Vagina (tissue), 2 donors: Measurements from ENCODE around the gene PPP6R2. TPM values are rescaled to one million over a fixed set of nuclear protein-coding genes. Genes with fewer than 3 reads are reported as not detected.
A peak's percentile ranks its signal among the peaks of the same experiment; 100 is the strongest.

ENCODE experiments used
- DNase-seq, 2 donors: peaks; one replicate each; pipeline ENCODE4 v3.0.0-alpha.2; 2017; ENCODE audit errors: extremely low spot score in 2 of 2
- H3K27ac ChIP-seq: fragments of 200-600 bp; sonication (generic); one replicate; pipeline ENCODE4 v1.5.1; 2019
- H3K27me3 ChIP-seq: fragments of 200-600 bp; sonication (generic); one replicate; pipeline ENCODE4 v1.5.1; 2019
- H3K36me3 ChIP-seq, 2 donors: fragments of 200-600 bp; sonication (generic); one replicate each; pipeline ENCODE4 v1.5.1; 2017 to 2019
- H3K4me1 ChIP-seq: fragments of 200-600 bp; sonication (generic); one replicate; pipeline ENCODE4 v1.5.1; 2019
- H3K4me3 ChIP-seq, 2 donors: fragments of 200-600 bp; sonication (generic); 1 replicate in 1 of 2; 2 replicates in 1 of 2; pipeline ENCODE4 v1.5.1; 2016 to 2019
- H3K9me3 ChIP-seq: fragments of 200-600 bp; sonication (generic); one replicate; pipeline ENCODE4 v1.5.1; 2019
- POLR2A ChIP-seq, 2 donors: fragments of 450-650 bp; IDR thresholded peaks; one replicate each; pipeline ENCODE4 v1.6.1; 2017; ENCODE audit warnings: antibody characterized with exemption in 2 of 2, mild to moderate bottlenecking in 2 of 2, moderate library complexity in 2 of 2
- POLR2AphosphoS5 ChIP-seq, 2 donors: sonication (generic); formaldehyde crosslinking; IDR thresholded peaks; one replicate each; pipeline ENCODE4 v1.9.0; 2017; ENCODE audit warnings: antibody characterized with exemption in 2 of 2, mild to moderate bottlenecking in 2 of 2, low read depth in 1 of 2; ENCODE audit not compliant: insufficient read depth in 1 of 2
- intact Hi-C: fragments of 100-400 bp; cut with DNase I; formaldehyde crosslinking; loops from one replicate; pipeline ENCODE4 v1.15.1; 2023
- total RNA-seq: library from RNA; depleted of rRNA; stranded (reverse); fragments of >200 nt; gene quantifications from one replicate; pipeline ENCODE4 v1.2.3, GENCODE V29; 2016
- TF ChIP-seq, protein P1 (sequence below), 3 experiments: fragments of 450-650 bp in 2 of 3; fragments of 200-600 bp in 1 of 3; sonication (generic) in 1 of 3; IDR thresholded peaks; one replicate each; pipeline ENCODE4 v1.5.1; 2017 to 2019; ENCODE audit warnings: antibody characterized with exemption in 3 of 3, mild to moderate bottlenecking in 2 of 3, moderate library complexity in 2 of 3

PPP6R2 gene
- total RNA-seq, 1 donor from 2014 or later: 49.1 TPM

DNA sequence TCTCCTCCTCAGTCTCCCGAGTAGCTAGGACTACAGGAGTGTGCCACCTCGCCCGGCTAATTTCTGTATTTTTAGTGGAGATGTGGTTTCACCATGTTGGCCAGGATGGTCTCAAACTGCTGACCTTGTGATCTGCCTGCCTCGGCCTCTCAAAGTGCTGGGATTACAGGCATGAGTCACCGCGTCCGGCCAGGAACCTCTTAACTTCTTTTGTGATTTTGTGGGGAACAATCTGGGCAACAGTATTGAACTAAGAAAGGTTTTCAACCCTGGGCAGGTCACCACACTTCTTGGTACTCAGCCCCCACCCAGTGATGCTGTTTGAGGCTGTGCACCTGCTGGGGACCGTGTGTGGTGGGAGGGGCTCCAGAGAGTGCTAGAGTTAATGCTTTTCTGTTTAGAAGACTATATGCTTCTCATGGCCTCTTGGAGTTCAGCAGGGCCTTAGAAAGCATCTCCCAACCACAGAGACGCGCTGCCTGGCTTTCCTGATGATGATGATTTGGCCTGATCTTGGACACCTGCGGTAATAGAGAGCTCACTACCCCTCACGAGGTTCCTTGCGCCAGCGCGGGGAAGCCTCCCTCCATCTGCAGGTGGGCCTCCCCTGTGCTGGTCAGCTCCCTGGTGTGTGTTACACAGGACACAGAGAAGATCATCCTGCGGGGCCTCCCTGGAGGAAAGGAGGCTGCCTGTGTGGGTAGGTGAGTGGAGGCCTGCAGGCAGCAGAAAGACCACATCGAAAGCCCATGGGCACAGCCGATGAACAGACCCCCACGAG is 17.5 kb upstream of the PPP6R2 start:
- Histone ChIP-seq H3K4me3 (peak overlapping the region; percentile 91 to 96), H3K36me3 (no peaks in the 10 kb centered on the region), H3K9me3 (no peaks in the 10 kb centered on the region), H3K27me3 (no peaks in the 10 kb centered on the region), H3K4me1 (peaks cover 17% of the 10 kb centered on the region), H3K27ac (no peak overlapping the region)
- DNase-seq: no peak
- TF ChIP-seq, protein P1, sequence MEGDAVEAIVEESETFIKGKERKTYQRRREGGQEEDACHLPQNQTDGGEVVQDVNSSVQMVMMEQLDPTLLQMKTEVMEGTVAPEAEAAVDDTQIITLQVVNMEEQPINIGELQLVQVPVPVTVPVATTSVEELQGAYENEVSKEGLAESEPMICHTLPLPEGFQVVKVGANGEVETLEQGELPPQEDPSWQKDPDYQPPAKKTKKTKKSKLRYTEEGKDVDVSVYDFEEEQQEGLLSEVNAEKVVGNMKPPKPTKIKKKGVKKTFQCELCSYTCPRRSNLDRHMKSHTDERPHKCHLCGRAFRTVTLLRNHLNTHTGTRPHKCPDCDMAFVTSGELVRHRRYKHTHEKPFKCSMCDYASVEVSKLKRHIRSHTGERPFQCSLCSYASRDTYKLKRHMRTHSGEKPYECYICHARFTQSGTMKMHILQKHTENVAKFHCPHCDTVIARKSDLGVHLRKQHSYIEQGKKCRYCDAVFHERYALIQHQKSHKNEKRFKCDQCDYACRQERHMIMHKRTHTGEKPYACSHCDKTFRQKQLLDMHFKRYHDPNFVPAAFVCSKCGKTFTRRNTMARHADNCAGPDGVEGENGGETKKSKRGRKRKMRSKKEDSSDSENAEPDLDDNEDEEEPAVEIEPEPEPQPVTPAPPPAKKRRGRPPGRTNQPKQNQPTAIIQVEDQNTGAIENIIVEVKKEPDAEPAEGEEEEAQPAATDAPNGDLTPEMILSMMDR (IDR thresholded peaks at IDR 0.05): no peak
- TF ChIP-seq POLR2AphosphoS5 (IDR thresholded peaks at IDR 0.05; ENCODE audit: insufficient read depth in 1 of 2, low read depth in 1 of 2) (no peak), POLR2A (IDR thresholded peaks at IDR 0.05) (no peak)
- intact Hi-C loops: loop anchor here (5.0 kb wide), 2 partner anchors 53 to 73 kb away; partner anchors contain the start of genes HDAC10 and MAPK11

DNA sequence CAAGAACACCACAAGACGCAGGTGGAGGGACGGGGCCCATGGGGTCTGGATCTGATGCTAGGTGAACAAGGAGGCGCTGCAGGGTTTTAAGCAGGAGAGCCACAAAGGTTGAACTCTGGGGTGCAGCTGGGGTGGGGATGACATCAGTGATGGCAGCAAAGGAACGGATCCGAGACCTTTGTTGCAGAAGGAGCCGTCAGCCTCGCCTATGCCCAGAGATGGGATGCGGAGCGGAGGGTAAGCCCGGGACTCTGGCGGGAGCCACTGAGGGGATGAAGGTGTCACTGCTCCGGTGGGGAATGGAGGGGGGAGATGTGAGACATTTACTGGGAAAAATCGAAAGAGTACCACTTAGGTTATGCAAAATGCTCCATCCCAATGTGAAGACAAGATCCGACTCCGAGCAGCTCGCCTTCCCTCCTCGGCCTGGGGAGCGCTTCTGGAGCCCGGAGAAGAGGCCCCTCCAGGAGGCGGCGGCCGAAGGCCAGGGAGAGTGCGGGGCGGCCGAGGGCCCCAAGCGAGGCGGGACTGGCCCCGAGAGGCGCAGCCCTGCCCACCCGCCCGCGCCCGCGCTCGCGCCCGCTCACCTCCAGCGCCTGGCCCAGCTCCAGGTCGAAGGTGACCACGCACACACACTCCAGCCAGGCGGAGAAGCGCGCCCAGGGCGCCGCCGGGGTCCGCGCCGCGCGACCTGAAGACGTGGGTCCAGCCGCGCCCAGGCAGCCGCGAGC is 16.7 kb upstream of the PPP6R2 start:
- H3K27me3 ChIP-seq: no peaks in the 10 kb centered on the region
- TF ChIP-seq, protein P1 (IDR thresholded peaks at IDR 0.05): no peak
- TF ChIP-seq POLR2AphosphoS5 (IDR thresholded peaks at IDR 0.05; ENCODE audit: insufficient read depth in 1 of 2, low read depth in 1 of 2) (no peak), POLR2A (IDR thresholded peaks at IDR 0.05) (no peak)
- intact Hi-C loops: loop anchor here (5.0 kb wide), 2 partner anchors 54 to 74 kb away; partner anchors contain the start of genes HDAC10 and MAPK11
- no peak for DNase-seq
- H3K36me3 ChIP-seq: no peaks in the 10 kb centered on the region
- peak overlapping the region; percentile 91 to 96 for H3K4me3 ChIP-seq
- peaks cover 17% of the 10 kb centered on the region for H3K4me1 ChIP-seq
- H3K9me3 ChIP-seq: no peaks in the 10 kb centered on the region
- H3K27ac ChIP-seq: peak overlapping the region; percentile 60

DNA sequence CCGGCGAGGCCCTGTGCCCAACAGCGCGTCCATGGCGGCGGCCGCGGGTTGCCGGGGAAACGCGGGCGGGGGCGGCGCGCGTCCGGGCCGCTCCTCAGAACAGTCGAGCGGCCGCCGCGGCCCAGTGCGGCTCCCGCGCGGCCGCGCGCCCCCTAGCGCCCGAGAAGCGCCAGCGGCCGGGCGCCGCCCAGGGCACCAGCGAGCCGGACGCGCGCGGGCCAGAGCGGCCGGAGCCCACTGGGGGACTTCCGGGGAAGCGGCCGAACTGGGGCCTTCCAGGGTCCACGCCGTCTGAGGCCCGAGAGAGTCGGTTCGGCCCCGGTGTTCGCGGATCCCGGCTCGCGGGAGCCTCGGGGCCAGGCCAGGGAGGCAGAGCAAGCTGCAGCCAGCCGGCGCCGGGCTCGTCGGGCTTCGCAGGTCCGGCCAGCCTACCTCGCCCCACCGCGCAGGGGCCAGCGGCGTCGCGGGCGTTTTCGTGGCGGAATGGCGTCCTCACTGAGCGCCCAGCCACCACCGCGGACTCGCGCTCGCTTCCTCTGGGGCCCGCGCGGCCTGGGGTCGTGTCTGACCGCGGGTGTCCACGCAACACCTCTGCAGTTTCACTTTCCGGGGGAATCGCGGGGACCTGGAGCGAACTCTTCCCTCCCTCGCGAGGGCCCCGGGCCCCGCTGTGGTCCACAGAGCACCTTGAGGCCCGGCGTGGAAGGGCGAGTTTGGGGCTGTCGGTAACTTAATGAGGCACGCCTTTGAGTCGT is 16.0 kb upstream of the PPP6R2 start, which contains the start of gene DENND6B:
DENND6B (minus strand) TSS at position 57 of the 755 bp plus-strand sequence; CDS start at position 33, 24 bp downstream.
- H3K27ac ChIP-seq: peak within 1 kb of the TSS; percentile 95
- H3K27me3 ChIP-seq: no peaks in the 10 kb centered on the region
- intact Hi-C loops: loop anchor here (5.0 kb wide), 2 partner anchors 55 to 75 kb away; partner anchors contain the start of genes HDAC10 and MAPK11
- DNase-seq: no peak
- H3K4me3 ChIP-seq: peak within 1 kb of the TSS; percentile 91 to 96
- no peaks in the 10 kb centered on the region for H3K36me3 ChIP-seq
- H3K4me1 ChIP-seq: peaks cover 17% of the 10 kb centered on the region
- TF ChIP-seq, protein P1 (IDR thresholded peaks at IDR 0.05): peak; percentile 26 to 60 (median 36)
- TF ChIP-seq POLR2AphosphoS5 (IDR thresholded peaks at IDR 0.05; ENCODE audit: insufficient read depth in 1 of 2, low read depth in 1 of 2): no peak
- no peaks in the 10 kb centered on the region for H3K9me3 ChIP-seq

DNA sequence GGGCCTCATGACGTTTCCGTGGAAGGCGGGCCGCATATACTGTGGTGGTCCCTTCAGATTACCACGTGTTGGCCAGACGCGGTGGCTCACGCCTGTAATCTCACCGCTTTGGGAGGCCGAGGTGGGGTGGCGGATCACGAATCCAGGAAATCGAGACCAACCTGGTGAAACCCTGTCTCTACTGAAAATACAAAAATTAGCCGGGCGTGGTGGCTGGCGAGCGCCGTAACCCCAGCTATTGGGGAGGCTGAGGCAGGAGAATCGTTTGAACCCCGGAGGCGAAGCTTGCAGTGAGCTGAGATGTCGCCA is 15.5 kb upstream of the PPP6R2 start:
- Histone ChIP-seq H3K4me1 (peaks cover 17% of the 10 kb centered on the region), H3K36me3 (no peaks in the 10 kb centered on the region), H3K27me3 (no peaks in the 10 kb centered on the region), H3K4me3 (peak overlapping the region; percentile 91 to 96), H3K27ac (peak overlapping the region; percentile 95), H3K9me3 (no peaks in the 10 kb centered on the region)
- intact Hi-C loops: loop anchor here (5.0 kb wide), 2 partner anchors 55 to 75 kb away; partner anchors contain the start of genes HDAC10 and MAPK11
- DNase-seq: no peak
- TF ChIP-seq, protein P1 (IDR thresholded peaks at IDR 0.05): no peak
- TF ChIP-seq POLR2AphosphoS5 (IDR thresholded peaks at IDR 0.05; ENCODE audit: insufficient read depth in 1 of 2, low read depth in 1 of 2) (no peak), POLR2A (IDR thresholded peaks at IDR 0.05) (no peak)
